ENCODE data around the gene GNB5.
"Not testable (repeated sequence)": the region's sequence is repeated elsewhere in the genome, so short reads cannot be mapped to it uniquely, and the experiment has no call there.

The GNB5 gene
- long read RNA-seq, donor 1, partial matches to known transcripts = 0 of 2 reads
- long read RNA-seq, donor 1, other reads (novel, unspliced or antisense) = 0 of 2 reads
- long read RNA-seq, donor 2, partial matches to known transcripts = 0 of 3 reads
- long read RNA-seq, donor 2, other reads (novel, unspliced or antisense) = 0 of 3 reads
- long read RNA-seq, donor 3, partial matches to known transcripts = 0 of 2 reads
- long read RNA-seq, donor 3, other reads (novel, unspliced or antisense) = 0 of 2 reads
- long read RNA-seq, donor 4, partial matches to known transcripts = 0 of 4 reads
- long read RNA-seq, donor 4, other reads (novel, unspliced or antisense) = 0 of 4 reads
- long read RNA-seq, donor 5, transcript GNB5-202 (11 exons, 1,735 nt) = major isoform, 5 of 6 reads
- long read RNA-seq, donor 5, partial matches to known transcripts = 0 of 6 reads
- long read RNA-seq, donor 5, other reads (novel, unspliced or antisense) = 0 of 6 reads
- long read RNA-seq, donor 6, partial matches to known transcripts = 0 of 3 reads
- long read RNA-seq, donor 6, other reads (novel, unspliced or antisense) = 0 of 3 reads
- long read RNA-seq, donor 7 = 0 reads
- long read RNA-seq, donor 8, partial matches to known transcripts = 0 of 2 reads
- long read RNA-seq, donor 8, other reads (novel, unspliced or antisense) = 0 of 2 reads

GRCh38 chr15:52191207-52191606, at the start of gene GNB5:
Gene GNB5 (minus strand): TSS chr15:52191392. CDS start chr15:52184676, 6,716 bp downstream.
- no peak for DNase-seq

- DNase-seq = no peak
Measured at GRCh38 chr15:52240166-52240565, 49.0 kb upstream of the GNB5 start.

DNA sequence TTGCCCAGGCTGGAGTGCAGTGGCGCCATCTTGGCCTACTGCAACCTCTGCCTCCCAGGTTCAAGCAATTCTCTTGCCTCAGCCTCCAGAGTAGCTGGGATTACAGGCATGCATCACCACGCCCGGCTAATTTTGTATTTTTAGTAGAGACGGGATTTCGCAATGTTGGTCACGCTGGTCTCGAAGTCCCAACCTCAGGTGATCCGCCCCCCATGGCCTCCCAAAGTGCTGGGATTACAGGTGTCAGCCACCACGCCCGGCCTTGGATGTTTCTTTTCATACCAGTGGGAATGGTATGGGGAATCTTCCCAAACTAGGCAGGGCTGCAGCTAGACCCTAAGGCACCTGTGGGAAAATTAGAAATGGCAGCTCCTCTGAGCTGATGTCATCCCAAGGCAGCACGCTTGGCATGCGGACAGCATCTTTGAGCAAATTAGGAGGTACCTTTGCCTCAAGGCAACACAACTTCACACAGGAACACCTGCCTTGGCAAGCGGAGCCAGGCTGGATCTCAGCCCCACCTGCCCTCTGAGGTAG, 47.9 kb upstream of the GNB5 start:
- not testable (repeated sequence) for DNase-seq

- no peak for DNase-seq
Measured at GRCh38 chr15:52238149-52238548, 47.0 kb upstream of the GNB5 start.

DNA sequence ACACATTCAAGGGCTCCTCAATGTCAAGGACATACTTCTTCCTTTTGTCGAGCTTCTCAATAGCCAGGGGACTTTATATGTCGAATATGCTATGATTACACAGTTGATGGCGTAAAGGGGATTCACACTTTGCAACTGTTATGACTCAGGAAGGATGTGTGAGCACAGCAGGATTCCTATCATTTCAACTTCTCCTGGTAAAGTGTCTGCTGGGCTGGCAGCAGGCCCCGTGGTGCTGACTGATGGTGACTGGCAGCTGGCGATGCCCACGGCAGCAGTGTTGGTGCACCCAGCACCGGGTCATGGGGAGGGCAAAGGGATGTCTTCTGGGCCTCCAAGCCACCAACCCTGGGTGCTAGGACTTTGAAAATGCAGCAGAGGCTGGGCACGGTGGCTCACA, 44.8 kb upstream of the GNB5 start:
- no peak for DNase-seq

DNA sequence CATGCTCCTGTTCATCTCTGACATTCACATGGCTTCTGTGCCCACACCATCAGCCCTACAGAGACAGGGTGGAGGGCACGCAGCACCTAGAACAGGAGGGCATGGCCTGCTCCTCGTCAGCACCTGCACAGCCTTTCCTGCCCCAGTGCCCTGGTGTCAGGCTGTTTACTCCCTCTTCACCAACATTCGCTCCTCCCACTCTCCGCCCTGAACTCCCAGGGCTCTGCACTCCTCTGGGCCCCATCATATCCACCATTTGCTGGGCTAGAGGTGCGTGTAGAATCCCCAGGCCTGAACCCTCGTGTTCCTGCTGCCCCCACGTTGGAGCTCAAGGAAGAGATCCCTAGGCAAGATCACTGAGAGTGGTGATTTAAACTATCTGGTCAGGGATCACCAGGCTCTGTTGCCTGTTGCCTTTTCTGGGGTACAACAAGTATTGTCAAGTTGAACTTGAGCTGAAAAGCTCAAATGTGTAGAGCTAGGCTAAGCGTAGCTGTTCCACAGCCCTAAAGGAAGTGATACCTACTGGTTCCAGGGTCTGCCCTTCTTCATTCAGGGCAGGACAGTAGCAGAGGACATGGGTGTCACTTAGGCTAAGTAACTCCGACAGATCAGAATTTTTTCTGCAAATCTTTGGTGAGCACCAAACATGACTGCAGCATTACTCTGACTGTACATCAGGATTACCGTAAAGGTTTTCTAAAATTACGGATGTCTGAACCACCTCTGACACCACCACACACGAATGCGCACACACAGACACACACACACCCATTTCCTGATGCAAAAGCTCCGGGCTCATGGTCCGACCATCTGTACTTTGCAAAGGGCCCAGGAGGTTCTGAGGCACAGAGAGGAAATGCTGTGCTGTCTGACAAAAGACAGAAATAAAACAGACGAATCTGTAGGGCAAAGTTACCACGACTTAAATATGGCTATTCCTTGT, 43.7 kb upstream of the GNB5 start:
- no peak for DNase-seq

GRCh38 chr15:52233405-52233804, 42.2 kb upstream of the GNB5 start:
- no peak for DNase-seq

GRCh38 chr15:52232327-52232726, 41.1 kb upstream of the GNB5 start:
- DNase-seq = no peak

- DNase-seq = no peak
Measured at GRCh38 chr15:52230073-52230472, 38.9 kb upstream of the GNB5 start.

DNA sequence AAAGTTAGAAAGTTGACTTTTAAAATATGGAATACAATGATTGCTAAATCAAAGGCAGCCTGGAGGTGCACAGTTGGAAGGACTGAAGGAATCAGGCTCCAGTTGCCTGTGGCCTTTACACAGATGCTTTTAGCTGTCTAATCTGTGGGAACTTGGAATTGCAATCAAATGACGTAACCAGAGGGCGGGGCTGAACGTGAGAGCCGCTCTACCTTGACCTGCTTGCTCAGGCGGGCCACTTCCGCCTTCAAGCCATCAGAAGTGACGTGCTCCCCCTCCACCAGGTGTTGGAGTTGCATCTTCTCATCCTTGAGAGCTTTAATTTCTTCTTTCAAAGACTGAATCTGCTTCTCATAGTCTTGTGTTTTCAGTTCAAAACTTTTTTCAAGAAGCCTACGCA, 37.7 kb upstream of the GNB5 start:
- DNase-seq = no peak

GRCh38 chr15:52227456-52227855, 36.3 kb upstream of the GNB5 start:
- peak; percentile 31 for DNase-seq

GRCh38 chr15:52225230-52225629, 34.0 kb upstream of the GNB5 start:
- DNase-seq = no peak

DNA sequence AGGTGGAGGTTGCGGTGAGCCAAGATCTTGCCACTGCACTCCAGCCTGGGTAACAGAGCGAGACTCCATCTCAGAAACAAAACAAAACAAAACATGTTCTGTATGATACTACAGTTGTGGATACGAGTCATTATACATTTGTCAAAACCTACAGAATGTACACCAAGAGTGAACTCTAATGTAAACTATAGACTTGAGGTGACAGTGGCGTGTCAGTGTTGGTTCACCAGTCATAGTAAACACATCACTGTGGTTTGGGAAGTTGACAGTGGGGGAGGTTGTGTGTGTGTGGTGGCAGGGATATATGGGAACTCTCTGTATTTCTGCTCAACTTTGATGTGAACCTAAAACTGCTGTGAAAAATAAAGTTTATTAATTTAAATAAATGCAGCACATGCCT, 33.0 kb upstream of the GNB5 start:
- no peak for DNase-seq

DNA sequence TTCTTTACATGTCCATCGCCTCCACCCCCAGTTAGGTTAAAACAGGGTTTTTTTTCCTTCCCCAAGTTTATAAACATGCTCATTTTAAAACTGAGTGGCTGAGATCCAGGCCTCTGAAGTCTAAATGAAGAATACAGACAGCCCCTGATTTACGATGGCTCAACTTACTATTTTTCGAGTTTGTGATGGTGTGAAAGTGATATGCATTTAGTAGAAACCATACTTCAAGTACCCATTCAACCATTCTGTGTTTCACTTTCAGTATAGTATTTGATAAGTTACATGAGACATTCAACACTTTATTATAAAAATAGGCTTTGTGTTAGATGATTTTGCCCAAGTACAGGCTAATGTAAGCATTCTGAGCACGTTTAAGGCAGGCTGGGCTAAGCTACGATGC, 30.5 kb upstream of the GNB5 start:
- no peak for DNase-seq

GRCh38 chr15:52220937-52221660, 29.9 kb upstream of the GNB5 start:
- no peak for DNase-seq

DNA sequence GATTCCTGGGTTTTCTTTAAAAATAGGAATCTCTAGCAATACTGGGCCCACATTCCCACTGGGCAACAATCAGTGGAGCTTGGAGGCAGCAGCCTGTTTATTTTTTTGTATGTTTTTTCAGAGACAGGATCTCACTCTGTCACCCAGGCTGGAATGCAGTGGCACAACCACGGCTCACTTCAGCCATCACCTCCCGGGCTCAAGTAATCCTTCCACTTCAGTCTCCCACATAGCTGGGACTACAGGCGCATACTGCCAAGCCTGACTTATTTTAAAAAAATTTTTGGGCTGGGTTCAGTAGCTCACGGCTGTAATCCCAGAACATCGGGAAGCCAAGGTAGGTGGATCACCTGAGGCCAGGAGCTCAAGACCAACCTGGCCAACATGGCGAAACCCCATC, 29.1 kb upstream of the GNB5 start:
- DNase-seq = no peak

- DNase-seq = no peak
Measured at GRCh38 chr15:52218816-52219215, 27.6 kb upstream of the GNB5 start.

GRCh38 chr15:52218371-52218770, 27.2 kb upstream of the GNB5 start:
- no peak for DNase-seq

GRCh38 chr15:52217186-52217585, 26.0 kb upstream of the GNB5 start:
- no peak for DNase-seq

DNA sequence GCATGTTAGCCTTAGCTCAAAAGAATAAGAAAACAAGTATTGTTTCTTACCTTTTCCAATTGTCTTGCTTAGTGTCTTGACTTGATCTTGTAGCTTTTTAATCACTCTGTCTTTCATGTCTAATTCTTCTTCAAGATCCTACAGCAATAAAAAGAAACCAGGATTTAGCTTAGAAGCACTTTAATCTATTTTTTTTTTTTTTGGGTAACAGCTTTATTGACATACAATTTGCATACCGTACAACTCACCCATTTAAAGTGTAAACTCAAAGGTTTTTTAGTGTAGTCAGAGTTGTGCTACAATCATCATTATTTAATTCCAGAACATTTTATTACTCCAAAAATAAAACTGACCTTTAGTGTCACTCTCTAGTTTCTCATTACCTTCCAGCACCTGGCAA, 23.4 kb upstream of the GNB5 start:
- no peak for DNase-seq

DNA sequence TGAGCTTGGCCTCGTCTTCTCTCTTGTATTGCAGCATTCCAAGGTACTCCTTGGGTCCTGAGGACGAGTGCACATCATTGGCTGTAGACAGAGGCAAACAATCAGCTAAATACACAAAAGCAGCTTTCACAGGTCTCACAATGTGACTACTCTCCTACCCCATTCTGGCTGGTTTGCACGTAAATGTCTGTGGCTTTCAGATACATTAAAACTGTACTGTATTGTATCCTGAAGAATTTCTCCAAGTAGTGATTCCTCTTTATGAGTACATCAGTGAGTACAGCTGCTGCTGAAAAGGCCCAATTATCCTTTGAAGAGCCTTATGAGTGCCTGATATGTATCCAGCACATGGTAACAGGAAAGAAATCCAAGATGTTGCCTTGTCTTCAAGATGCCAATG, 22.0 kb upstream of the GNB5 start:
- no peak for DNase-seq
